Activated gamma-delta T cell treated with anti-CD3 and anti-CD28 coated beads, Interleukin-2, amount 50 U/mL, for 16 hours (primary cell): ENCODE results near the gene TRIM59.
A peak's percentile ranks its signal among the peaks of the same experiment; 100 is the strongest.

Experiments used
- DNase-seq: peaks from one replicate; pipeline ENCODE4 v3.0.0-alpha.2; 2020; ENCODE audit warnings: low read depth

The TRIM59 gene

DNA sequence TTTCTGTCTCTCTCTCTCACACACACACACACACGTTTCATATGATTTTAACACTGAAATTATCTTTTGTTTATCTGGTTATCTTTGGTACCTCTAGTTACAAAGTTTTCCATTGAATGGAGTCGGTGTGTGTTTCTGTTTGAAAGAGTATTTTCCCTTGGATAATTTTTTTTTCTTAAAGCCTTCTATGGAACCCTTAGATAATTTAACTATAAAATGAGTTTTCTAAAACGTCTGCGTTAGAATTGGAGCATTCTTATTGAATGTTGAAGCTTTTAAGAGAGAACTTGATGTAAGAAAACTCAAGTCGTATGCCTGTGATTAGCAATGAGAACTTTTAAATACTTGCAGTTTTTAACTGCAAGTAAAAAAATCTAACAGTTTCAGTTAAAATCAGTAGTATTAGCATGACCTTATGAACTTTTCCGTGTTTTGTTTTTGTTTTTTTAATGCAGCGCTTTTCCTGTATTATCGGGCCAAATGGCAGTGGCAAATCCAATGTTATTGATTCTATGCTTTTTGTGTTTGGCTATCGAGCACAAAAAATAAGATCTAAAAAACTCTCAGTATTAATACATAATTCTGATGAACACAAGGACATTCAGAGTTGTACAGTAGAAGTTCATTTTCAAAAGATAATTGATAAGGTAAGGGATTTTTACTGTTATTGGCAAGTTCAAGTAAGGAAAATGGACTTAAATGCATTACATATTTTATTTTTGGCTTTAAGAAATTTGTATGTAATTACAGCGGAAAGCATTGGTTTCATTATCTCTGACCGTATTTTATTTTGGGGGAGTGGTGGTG lies 47.2 kb downstream of the TRIM59 start:
- DNase-seq, result no peak

DNA sequence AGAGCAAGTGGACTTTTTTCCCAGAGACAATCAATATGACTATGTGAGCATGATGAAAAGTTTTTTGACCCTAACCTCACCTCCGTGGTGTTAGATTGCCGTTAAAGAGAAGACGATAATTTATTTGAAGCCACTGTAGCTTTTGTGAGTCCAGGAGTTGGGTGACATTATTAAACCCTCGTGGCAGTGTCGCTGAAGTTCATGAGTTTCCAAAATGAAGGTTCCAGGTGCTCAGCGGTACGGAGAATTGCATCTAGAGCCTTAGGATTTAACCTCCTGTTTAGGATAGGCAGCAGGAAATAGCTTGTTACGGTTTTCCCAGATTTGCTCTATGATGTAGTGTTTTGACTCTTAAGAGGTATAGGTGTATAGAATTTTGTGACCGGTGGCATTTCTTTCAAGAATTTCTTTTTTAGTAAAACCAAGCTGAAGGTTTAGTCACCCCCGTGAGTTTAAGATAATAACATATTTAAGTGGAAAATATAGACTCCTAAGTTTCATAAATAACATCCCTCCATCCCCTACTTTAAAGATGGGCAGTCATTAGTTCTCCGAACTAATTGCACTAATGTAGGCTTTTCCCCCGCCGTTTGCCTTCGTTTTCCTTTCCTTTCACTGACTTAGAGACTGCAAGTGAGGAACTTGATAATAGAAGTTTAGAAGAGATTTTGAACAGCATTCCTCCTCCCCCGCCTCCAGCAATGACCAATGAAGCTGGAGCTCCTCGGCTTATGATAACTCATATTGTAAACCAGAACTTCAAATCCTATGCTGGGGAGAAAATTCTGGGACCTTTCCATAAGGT lies 48.1 kb downstream of the TRIM59 start:
- DNase-seq, result no peak

DNA sequence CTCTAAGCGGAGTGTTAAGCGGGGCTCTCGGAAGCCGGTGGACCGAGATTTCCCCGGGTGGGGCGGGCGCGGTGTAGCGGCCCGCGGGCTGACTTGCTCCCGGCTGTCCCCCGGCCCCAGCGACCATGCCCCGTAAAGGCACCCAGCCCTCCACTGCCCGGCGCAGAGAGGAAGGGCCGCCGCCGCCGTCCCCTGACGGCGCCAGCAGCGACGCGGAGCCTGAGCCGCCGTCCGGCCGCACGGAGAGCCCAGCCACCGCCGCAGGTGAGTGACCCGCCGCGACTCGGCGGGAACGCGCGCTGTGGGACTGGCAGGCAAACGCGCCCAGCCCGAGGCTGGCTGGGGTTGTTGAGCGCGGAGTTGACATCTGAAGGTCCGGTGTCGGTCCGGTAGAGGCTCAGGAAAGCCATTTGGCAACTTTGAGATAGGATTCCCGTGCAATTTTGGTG lies 48.9 kb downstream of the TRIM59 start:
- DNase-seq, result no peak

DNA sequence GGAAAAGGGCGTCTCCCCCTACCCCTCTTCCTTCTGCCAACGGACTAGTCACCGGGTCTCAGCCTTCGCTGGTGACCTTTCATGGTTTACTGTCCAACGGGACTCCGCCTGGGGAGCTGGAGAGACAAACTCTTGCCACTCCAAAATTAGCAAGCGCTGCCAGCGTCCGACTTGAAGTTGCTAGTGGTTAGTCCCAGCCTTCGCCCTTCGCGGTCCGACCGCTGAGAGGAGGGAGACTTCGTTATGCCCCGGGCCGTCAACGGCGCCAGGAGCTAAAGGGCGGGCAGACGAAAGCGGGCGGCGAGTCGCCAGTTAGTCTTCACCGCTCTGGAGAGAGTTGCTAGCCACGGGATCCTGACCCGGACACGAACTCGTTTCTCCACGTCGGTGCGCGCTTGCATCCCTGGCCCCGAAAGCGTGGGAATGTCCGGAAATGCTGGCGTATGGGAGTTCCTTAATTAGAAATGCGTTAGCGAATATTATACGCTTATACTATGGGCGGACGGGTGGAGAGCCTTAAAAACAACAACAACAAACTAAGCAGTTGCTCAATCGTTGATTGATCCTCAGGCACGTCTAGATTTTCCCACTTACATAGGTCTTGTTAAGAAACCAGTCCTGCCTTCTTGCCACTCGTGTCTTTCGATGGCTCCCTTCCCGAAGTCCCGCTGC lies 49.4 kb downstream of the TRIM59 start:
- DNase-seq, result no peak

DNA sequence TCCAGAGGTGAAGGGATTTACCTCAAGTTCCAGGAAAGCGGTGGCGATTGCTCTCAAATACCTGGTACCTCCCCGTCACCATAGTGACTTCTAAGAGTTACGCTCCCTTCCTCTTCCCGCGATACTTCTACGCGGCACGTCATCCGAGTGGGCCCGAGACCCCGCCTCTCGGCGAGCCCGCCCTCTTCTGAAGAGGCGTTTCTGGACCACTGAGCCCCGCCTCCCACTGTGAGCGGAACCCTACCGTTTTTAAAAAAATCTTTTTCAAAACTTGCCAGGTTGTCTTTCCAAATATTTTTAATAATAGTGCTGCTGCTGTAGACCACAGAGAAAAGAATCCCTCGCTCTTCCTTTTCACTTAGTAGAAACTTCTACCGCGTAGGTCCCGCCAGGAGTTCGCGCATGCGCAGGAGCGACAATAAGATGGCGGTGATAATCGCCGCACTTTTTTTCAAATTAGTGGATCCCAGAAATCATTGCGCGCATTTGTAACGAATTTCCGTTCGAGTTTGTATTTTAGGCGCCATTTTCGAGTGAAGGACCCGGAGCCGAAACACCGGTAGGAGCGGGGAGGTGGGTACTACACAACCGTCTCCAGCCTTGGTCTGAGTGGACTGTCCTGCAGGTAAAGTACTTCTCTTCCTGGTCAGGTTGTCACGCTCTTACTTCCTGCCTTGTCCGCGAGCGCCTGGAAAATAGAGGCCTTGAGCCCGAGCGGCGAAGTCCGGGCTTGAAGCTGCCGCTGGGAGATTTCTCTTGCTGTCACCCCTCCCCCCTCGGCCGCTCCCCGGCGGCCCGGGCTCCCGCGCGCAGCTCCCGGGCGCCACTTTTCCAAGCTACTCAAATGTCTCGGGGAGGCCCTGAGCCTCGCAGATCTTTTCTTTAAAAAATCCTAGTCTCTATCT lies 50.2 kb downstream of the TRIM59 start, which contains the start of the genes IFT80 and SMC4:
Gene IFT80, minus strand, starts transcription at position 101 of the 905 bp plus-strand sequence. CDS start 14,625 bp downstream, outside the sequence.
Gene SMC4, plus strand, starts transcription at position 526 of the 905 bp plus-strand sequence. CDS start 1,177 bp downstream, outside the sequence.
- DNase-seq, result peak; percentile 93

DNA sequence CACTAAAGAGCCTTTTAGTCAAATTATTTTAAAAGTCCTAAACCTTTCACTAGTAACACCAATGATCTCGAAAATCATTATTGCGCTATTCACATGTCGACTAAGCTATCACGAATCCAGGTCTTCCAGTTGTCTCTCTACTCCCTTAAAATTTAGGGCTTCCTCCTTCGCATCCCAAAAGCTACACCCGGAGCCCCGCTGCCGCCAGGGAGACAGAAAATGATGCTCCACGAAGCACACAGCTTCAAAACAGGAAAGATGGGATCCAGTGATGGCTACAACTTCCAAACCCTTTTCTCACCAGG lies 50.8 kb downstream of the TRIM59 start:
- no peak for DNase-seq

DNA sequence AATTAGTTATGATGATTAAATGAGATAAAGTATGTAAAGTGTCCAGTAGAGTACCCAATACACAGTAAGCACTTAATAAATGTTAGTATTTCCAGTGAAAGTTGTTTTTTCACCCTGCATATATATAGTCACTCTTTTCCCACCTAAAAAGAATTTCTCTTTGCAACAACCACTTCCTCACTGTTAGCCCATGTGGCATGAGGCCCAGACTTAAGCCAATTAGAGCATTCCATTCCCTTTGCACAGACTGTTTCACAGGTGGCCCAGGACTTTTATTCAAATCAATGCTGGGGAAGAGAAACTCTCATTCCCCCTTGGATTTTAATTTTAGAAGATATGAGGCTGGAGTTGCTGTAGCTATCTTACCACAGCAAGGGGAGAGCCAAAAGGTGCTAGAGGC lies 54.3 kb downstream of the TRIM59 start:
- no peak for DNase-seq

DNA sequence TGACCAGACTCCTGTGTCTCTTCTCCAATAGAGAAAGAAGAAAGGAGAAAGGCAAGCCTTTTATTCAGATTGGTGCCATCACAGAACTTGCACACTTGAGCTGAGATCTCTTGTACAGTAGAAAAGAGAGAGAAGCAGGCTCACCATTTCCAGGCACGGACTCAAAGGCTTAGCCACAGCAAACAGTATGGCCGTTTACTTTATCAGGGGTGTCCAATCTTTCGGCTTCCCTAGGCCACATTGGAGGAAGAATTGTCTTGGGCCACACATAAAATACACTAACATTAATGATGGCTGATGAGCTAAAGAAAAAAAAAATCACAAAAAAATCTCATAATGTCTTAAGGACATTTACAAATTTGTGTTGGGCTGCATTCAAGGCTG lies 55.6 kb downstream of the TRIM59 start:
- DNase-seq, result no peak

DNA sequence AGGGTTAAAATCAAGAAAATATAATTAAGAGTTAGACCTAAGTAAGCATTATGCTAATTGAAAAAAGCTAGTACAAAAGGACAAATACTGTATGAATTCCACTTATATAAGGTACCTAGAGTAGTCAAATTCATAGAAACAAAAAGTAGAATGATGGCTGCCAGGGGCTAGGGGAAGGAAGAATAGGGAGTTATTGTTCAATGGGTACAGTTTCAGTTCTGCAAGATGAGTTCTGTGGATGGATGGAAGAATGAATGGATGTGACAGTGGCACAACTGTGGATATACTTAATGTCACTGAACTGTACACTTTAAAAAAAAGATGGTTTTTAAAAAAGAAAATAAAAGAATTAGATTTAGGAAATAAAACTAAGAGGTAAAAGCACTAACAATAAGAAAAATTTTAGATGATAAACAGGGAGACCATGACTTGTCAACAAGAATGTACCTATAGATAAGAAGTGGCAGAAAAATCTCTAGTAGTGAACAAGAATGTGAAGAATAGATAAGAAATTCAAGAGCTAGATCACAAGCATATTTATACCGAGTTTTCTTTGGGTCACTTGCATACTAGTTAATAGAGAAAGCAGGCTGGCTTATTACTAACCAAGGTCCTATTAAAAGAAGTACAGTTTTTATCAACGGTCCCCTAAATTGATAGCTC lies 56.1 kb downstream of the TRIM59 start:
- DNase-seq, result no peak

DNA sequence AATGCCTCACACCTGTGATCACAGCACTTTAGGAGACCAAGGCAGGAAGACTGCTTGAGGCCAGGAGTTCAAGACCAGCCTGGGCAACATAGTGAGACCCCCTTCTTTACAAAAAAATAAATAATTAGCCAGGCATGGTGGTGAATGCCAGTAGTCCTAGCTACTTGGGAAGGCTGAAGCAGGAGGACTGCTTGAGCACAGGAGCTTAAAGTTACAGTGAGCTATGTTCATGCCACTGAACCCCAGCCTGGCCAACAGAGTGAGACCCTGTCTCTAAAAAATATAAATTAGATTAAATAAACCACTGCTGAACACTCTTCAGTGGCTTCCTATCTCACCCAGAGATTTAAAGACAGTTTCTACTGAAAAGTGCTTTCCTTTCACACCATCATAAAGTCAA lies 56.8 kb downstream of the TRIM59 start:
- DNase-seq, result no peak

DNA sequence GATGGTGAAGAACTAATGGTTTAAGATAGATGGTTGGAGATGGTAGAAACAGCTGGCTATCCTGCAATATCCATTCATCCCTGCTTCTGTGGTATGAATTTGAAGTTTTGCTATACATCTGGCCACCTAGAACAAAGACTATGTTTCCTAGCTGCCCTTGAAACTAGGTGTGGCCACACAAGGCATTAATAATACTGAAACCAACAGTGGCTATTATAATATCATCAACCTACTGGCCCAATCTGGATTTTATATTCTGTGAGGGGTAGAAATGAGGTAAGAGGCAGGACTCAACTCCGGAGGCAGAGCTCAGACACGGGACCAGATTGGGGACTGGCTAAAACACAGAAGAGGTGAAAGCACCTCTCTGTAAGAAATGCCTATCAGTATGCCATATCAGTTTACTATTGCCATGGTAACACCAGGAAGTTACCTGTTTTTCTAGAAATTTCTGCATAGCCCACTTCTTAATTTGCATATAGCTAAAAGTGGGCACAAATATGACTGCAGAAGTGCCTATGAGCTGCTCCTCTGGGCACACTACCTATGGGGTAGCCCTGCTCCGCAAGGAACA lies 58.9 kb downstream of the TRIM59 start:
- DNase-seq, result no peak
